Measurements from ENCODE around the gene PAIP1.
"Not testable (repeated sequence)": the region's sequence is repeated elsewhere in the genome, so short reads cannot be mapped to it uniquely, and the experiment has no call there.

PAIP1 gene

DNA sequence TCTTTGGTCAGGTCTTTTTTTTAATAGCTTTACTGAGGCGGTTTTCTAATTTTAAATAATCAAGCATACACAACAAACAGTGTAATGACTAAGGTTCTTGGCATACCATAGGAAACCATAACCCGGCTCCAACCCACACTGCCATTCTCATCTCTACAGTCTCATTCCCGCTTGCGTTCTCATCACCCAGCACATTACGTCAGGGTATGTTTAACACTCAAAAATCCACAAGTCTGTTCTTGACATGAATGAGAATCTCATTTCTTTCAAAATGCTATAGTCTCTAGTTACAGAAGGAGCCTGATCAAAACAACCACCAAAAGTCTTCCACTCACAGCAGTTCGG lies 42.4 kb downstream of the PAIP1 start:
- H3K27me3 ChIP-seq (ENCODE audit: insufficient read depth, low read length, poor library complexity), result no peaks in the 10 kb centered on the region
- H3K4me1 ChIP-seq (ENCODE audit: insufficient read depth, low read length), result peaks cover 31% of the 10 kb centered on the region
- H4K20me1 ChIP-seq (ENCODE audit: insufficient read depth, low read length), result no peaks in the 10 kb centered on the region
- peak overlapping the region; percentile 78 for H2AFZ ChIP-seq (ENCODE audit: low read depth, low read length)
- TF ChIP-seq EZH2 (IDR thresholded peaks at IDR 0.05; ENCODE audit: borderline replicate concordance, low read depth, low read length, severe bottlenecking), result no peak
- TF ChIP-seq, protein P1, sequence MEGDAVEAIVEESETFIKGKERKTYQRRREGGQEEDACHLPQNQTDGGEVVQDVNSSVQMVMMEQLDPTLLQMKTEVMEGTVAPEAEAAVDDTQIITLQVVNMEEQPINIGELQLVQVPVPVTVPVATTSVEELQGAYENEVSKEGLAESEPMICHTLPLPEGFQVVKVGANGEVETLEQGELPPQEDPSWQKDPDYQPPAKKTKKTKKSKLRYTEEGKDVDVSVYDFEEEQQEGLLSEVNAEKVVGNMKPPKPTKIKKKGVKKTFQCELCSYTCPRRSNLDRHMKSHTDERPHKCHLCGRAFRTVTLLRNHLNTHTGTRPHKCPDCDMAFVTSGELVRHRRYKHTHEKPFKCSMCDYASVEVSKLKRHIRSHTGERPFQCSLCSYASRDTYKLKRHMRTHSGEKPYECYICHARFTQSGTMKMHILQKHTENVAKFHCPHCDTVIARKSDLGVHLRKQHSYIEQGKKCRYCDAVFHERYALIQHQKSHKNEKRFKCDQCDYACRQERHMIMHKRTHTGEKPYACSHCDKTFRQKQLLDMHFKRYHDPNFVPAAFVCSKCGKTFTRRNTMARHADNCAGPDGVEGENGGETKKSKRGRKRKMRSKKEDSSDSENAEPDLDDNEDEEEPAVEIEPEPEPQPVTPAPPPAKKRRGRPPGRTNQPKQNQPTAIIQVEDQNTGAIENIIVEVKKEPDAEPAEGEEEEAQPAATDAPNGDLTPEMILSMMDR (IDR thresholded peaks at IDR 0.05; ENCODE audit: borderline replicate concordance, extremely low read depth, low read length, poor library complexity, severe bottlenecking), result no peak
- peak overlapping the region; percentile 46 to 72 for H3K4me3 ChIP-seq (ENCODE audit: low read depth in 1 of 2, low read length in 2 of 2)
- peak overlapping the region; percentile 86 for H3K4me2 ChIP-seq (ENCODE audit: insufficient read depth, low read length)
- no peaks in the 10 kb centered on the region for H3K9me3 ChIP-seq (ENCODE audit: insufficient read depth, low read length, severe bottlenecking)
- ATAC-seq (ENCODE audit: insufficient read depth, low read depth), result peak; percentile 56
- peak overlapping the region; percentile 67 for H3K9ac ChIP-seq (ENCODE audit: low read depth, low read length)
- H3K27ac ChIP-seq (ENCODE audit: low read length), result peak overlapping the region; percentile 91
- peaks cover 40% of the 10 kb centered on the region for H3K79me2 ChIP-seq (ENCODE audit: insufficient read depth, low read length)
- peaks cover 6% of the 10 kb centered on the region; the same call in 1 of the 2 replicates for H3K36me3 ChIP-seq (ENCODE audit: insufficient read depth, low read length)
- no peak for DNase-seq

DNA sequence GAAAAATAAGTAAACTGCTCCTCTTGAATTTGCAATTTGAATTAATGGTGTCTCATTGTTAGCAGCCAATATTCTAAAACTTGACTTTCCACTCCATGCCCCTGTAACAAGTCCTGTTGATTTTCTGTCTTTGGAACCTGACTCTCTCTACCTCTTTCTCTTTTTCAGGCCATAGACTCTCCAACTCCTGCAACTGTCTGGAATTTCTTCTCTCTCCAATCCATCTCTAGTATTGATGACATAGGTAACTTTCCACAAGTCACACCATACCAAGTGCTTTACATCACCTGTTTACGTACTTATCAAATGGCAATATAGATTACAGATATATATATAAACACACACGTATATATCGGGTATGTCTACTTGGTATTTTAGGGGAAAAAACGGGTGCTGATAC lies 42.9 kb downstream of the PAIP1 start:
- peaks cover 31% of the 10 kb centered on the region for H3K4me1 ChIP-seq (ENCODE audit: insufficient read depth, low read length)
- H3K36me3 ChIP-seq (ENCODE audit: insufficient read depth, low read length), result peaks cover 10% of the 10 kb centered on the region; the same call in 1 of the 2 replicates
- H2AFZ ChIP-seq (ENCODE audit: low read depth, low read length), result peak overlapping the region; percentile 78
- no peaks in the 10 kb centered on the region for H3K27me3 ChIP-seq (ENCODE audit: insufficient read depth, low read length, poor library complexity)
- DNase-seq (no peak), ATAC-seq (ENCODE audit: insufficient read depth, low read depth) (no peak)
- peak overlapping the region; percentile 46 to 72 for H3K4me3 ChIP-seq (ENCODE audit: low read depth in 1 of 2, low read length in 2 of 2)
- peak overlapping the region; percentile 67 for H3K9ac ChIP-seq (ENCODE audit: low read depth, low read length)
- peak overlapping the region; percentile 86 for H3K4me2 ChIP-seq (ENCODE audit: insufficient read depth, low read length)
- H3K9me3 ChIP-seq (ENCODE audit: insufficient read depth, low read length, severe bottlenecking), result no peaks in the 10 kb centered on the region
- no peak for TF ChIP-seq EZH2 (IDR thresholded peaks at IDR 0.05; ENCODE audit: borderline replicate concordance, low read depth, low read length, severe bottlenecking)
- TF ChIP-seq, protein P1 (IDR thresholded peaks at IDR 0.05; ENCODE audit: borderline replicate concordance, extremely low read depth, low read length, poor library complexity, severe bottlenecking), result no peak
- peaks cover 44% of the 10 kb centered on the region for H3K79me2 ChIP-seq (ENCODE audit: insufficient read depth, low read length)
- no peaks in the 10 kb centered on the region for H4K20me1 ChIP-seq (ENCODE audit: insufficient read depth, low read length)
- peak overlapping the region; percentile 91 for H3K27ac ChIP-seq (ENCODE audit: low read length)

DNA sequence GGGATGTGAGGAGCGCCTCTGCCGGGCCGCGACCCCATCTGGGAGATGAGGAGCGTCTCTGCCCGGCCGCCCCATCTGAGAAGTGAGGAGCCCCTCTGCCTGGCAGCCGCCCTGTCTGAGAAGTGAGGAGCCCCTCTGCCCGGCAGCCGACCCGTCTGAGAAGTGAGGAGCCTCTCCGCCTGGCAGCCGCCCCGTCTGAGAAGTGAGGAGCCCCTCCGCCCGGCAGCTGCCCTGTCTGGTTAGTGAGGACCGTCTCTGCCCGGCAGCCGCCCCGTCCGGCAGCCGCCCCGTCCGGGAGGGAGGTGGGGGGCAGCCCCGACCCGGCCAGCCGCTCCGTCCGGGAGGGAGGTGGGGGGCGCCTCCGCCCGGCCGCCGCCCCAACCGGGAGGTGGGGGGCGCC lies 45.8 kb downstream of the PAIP1 start:
- H3K79me2 ChIP-seq (ENCODE audit: insufficient read depth, low read length), result peaks cover 58% of the 10 kb centered on the region
- H3K36me3 ChIP-seq (ENCODE audit: insufficient read depth, low read length), result peaks cover 34% of the 10 kb centered on the region
- not testable (repeated sequence) for H3K9ac ChIP-seq (ENCODE audit: low read depth, low read length); H3K27ac ChIP-seq (ENCODE audit: low read length); DNase-seq; H3K4me3 ChIP-seq (ENCODE audit: low read depth in 1 of 2, low read length in 2 of 2); H3K4me2 ChIP-seq (ENCODE audit: insufficient read depth, low read length); H4K20me1 ChIP-seq (ENCODE audit: insufficient read depth, low read length); H2AFZ ChIP-seq (ENCODE audit: low read depth, low read length); H3K27me3 ChIP-seq (ENCODE audit: insufficient read depth, low read length, poor library complexity); ATAC-seq (ENCODE audit: insufficient read depth, low read depth); H3K9me3 ChIP-seq (ENCODE audit: insufficient read depth, low read length, severe bottlenecking)
- peaks cover 29% of the 10 kb centered on the region for H3K4me1 ChIP-seq (ENCODE audit: insufficient read depth, low read length)

DNA sequence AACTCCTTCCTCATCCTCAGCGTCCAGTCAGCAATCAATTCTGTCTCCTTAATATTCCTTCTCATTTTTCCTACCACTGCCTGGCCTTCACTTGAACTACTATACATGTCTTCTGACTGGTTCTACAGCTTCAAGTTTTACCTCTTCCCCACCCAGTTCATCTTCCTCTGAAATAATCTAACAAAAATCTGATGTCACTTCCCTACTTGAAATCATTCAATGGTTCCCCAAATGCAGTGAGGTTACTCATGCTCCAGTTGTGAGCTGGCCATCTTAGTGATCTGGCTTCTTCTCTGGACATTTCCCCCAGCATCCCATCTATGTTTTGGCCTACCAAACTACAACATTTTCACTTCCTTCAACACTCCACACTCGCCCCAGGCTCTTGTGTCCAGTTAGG lies 58.3 kb downstream of the PAIP1 start:
- Histone ChIP-seq H3K79me2 (ENCODE audit: insufficient read depth, low read length) (no peaks in the 10 kb centered on the region), H3K4me1 (ENCODE audit: insufficient read depth, low read length) (no peaks in the 10 kb centered on the region), H3K4me3 (ENCODE audit: low read depth in 1 of 2, low read length in 2 of 2) (no peak overlapping the region), H3K36me3 (ENCODE audit: insufficient read depth, low read length) (peaks cover 58% of the 10 kb centered on the region), H3K4me2 (ENCODE audit: insufficient read depth, low read length) (no peak overlapping the region), H3K9me3 (ENCODE audit: insufficient read depth, low read length, severe bottlenecking) (no peaks in the 10 kb centered on the region), H2AFZ (ENCODE audit: low read depth, low read length) (no peak overlapping the region), H4K20me1 (ENCODE audit: insufficient read depth, low read length) (no peaks in the 10 kb centered on the region), H3K9ac (ENCODE audit: low read depth, low read length) (no peak overlapping the region), H3K27me3 (ENCODE audit: insufficient read depth, low read length, poor library complexity) (no peaks in the 10 kb centered on the region), H3K27ac (ENCODE audit: low read length) (no peak overlapping the region)
- ATAC-seq (ENCODE audit: insufficient read depth, low read depth), result no peak
- no peak for TF ChIP-seq EZH2 (IDR thresholded peaks at IDR 0.05; ENCODE audit: borderline replicate concordance, low read depth, low read length, severe bottlenecking)
- TF ChIP-seq, protein P1 (IDR thresholded peaks at IDR 0.05; ENCODE audit: borderline replicate concordance, extremely low read depth, low read length, poor library complexity, severe bottlenecking), result no peak
- DNase-seq, result no peak
